Nucleus accumbens (tissue), 56 donors: ENCODE data around the gene PIGA.
A peak's percentile ranks its signal among the peaks of the same experiment; 100 is the strongest.
"Not testable (repeated sequence)": the region's sequence is repeated elsewhere in the genome, so short reads cannot be mapped to it uniquely, and the experiment has no call there.

Experiments used
- DNase-seq, 56 donors: peaks; one replicate each; lab custom pipeline; 2025; lab: John Stamatoyannopoulos, UW

The PIGA gene

GRCh38 chrX:15322072-15322471 is 13.3 kb downstream of the PIGA start:
- DNase-seq: no peak

GRCh38 chrX:15321447-15321846 is 13.9 kb downstream of the PIGA start:
- no peak for DNase-seq

- DNase-seq: no peak
Observed at GRCh38 chrX:15320297-15320696, 15.0 kb downstream of the PIGA start.

- DNase-seq: no peak
Observed at GRCh38 chrX:15319075-15319474, 16.2 kb downstream of the PIGA start.

- no peak for DNase-seq
Observed at GRCh38 chrX:15315509-15315908, 19.8 kb downstream of the PIGA start, which contains the start of gene ASB11. ASB11 (minus strand) TSS chrX:15315640; CDS start chrX:15315605, 35 bp downstream.

GRCh38 chrX:15314472-15314871 is 20.9 kb downstream of the PIGA start:
- DNase-seq: no peak

GRCh38 chrX:15311119-15311518 is 24.2 kb downstream of the PIGA start:
- DNase-seq: no peak

- DNase-seq: peak in 4 of 56 donors; percentile 3 to 19 (median 13)
Observed at GRCh38 chrX:15310117-15310516, 25.2 kb downstream of the PIGA start.

- not testable (repeated sequence) for DNase-seq
Observed at GRCh38 chrX:15305899-15306298, 29.4 kb downstream of the PIGA start.

GRCh38 chrX:15301924-15302323 is 33.4 kb downstream of the PIGA start:
- peak in 1 of 56 donors; percentile 2 for DNase-seq

- DNase-seq: no peak
Observed at GRCh38 chrX:15299941-15300851, 35.1 kb downstream of the PIGA start.

- no peak for DNase-seq
Observed at GRCh38 chrX:15298780-15299179, 36.5 kb downstream of the PIGA start.

GRCh38 chrX:15298201-15298600 is 37.1 kb downstream of the PIGA start:
- DNase-seq: no peak

- DNase-seq: no peak
Observed at GRCh38 chrX:15293451-15293850, 41.9 kb downstream of the PIGA start.

- DNase-seq: no peak
Observed at GRCh38 chrX:15292861-15293260, 42.5 kb downstream of the PIGA start.

- no peak for DNase-seq
Observed at GRCh38 chrX:15277604-15278003, 57.7 kb downstream of the PIGA start.

GRCh38 chrX:15274946-15275345 is 60.4 kb downstream of the PIGA start:
- no peak for DNase-seq

- DNase-seq: not testable (repeated sequence)
Observed at GRCh38 chrX:15273275-15273674, 62.0 kb downstream of the PIGA start.

- no peak for DNase-seq
Observed at GRCh38 chrX:15271757-15272156, 63.6 kb downstream of the PIGA start.

GRCh38 chrX:15269618-15270521 is 65.5 kb downstream of the PIGA start, which contains the start of gene ASB9:
ASB9 (minus strand) TSS chrX:15270083; CDS start chrX:15269874, 209 bp downstream.
- DNase-seq: no peak
